Esophagus squamous epithelium (tissue), 5 donors: ENCODE data around the gene CTRL. TPM values are rescaled to one million over a fixed set of nuclear protein-coding genes. Genes with fewer than 3 reads are reported as not detected.

ENCODE experiments used
- DNase-seq: peaks from one replicate; lab custom pipeline; 2025; lab: John Stamatoyannopoulos, UW
- H3K27ac ChIP-seq, 4 donors: fragments of 200-600 bp; sonication (generic); one replicate each; pipeline ENCODE4 v1.5.1; 2016 to 2019; ENCODE audit warnings: mild to moderate bottlenecking in 1 of 4
- H3K27me3 ChIP-seq, 4 donors: fragments of 200-600 bp; sonication (generic); 1 replicate in 3 of 4; 2 replicates in 1 of 4; pipeline versions ENCODE4 v1.5.1 to v1.6.0; 2017 to 2021; ENCODE audit warnings: antibody characterized with exemption in 1 of 4
- H3K36me3 ChIP-seq, 3 donors: fragments of 200-600 bp; sonication (generic); one replicate each; pipeline ENCODE4 v1.5.1; 2016 to 2019
- H3K4me1 ChIP-seq, 3 donors: fragments of 200-600 bp; sonication (generic); one replicate each; pipeline ENCODE4 v1.5.1; 2017 to 2019
- H3K4me3 ChIP-seq, 4 donors: fragments of 200-600 bp; sonication (generic); 1 replicate in 3 of 4; 2 replicates in 1 of 4; pipeline ENCODE4 v1.5.1; 2016 to 2019; ENCODE audit warnings: mild to moderate bottlenecking in 2 of 4, moderate library complexity in 1 of 4
- H3K9me3 ChIP-seq, 3 donors: fragments of 200-600 bp; sonication (generic); one replicate each; pipeline ENCODE4 v1.5.1; 2016 to 2019
- CTCF ChIP-seq, 6 experiments: fragments of 450-650 bp in 4 of 6; fragments of 200-600 bp in 2 of 6; sonication (generic) in 2 of 6; IDR thresholded peaks; one replicate each; pipeline ENCODE4 v1.5.1; 2016 to 2019; ENCODE audit warnings: antibody characterized with exemption in 6 of 6, mild to moderate bottlenecking in 4 of 6, moderate library complexity in 4 of 6
- POLR2A ChIP-seq, 4 donors: fragments of 450-650 bp; IDR thresholded peaks; one replicate each; pipeline ENCODE4 v1.6.1; 2017; ENCODE audit warnings: antibody characterized with exemption in 4 of 4, mild to moderate bottlenecking in 4 of 4, moderate library complexity in 3 of 4
- WGBS, 2 donors: methylation state at CpG; one replicate each; pipeline ENCODE4 v1.1.5; 2018; 5-methylcytosine and 5-hydroxymethylcytosine counted together
- intact Hi-C: fragments of 100-400 bp; cut with DNase I; formaldehyde crosslinking; loops from one replicate; pipeline ENCODE4 v1.15.0; 2022
- total RNA-seq, 4 donors: library from RNA; depleted of rRNA; stranded (reverse); fragments of >200 nt; gene quantifications; one replicate each; pipeline ENCODE4 v1.1.0, GENCODE V29; 2016
- donor health status: DM: yes; HTN: yes; CAD: no.

CTRL gene
- total RNA-seq, 4 donors from 2014 or later = 1.2 to 1.8 TPM; not detected in 2

DNA sequence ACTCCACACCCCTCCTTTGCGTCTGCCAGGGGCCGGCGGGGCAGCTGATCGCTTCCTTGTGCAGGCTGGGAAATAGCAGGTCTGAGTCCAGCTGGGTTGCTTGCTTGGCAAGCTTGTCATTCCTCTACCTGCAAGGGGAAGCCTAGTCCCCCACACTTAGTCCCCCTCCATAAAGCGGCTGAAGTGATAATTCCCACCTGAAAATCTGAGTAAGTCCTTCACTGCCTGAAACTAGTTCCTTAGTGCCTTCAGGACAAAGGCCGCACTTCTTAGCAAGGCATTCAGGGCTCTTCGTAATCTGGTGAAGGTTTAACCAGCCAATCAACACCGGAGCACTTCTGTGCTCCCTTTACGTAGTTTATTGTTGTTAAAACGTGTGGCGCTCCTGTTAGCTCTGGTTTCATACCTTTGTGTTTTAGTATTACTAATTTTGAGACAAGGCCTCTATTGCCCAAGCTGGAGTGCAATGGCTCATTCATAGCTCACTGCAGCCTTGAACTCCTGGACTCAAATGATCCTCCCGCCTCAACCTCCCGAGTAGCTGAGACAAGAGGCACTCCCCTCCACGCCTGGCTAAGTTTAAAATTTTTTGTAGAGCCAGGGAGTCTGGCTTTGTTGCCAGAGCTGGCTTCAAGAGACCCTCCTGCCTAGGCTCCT is 37.8 kb downstream of the CTRL start:
- no peak for DNase-seq
- H3K27ac ChIP-seq = peak overlapping the region; percentile 93 to 99 (median 98)
- WGBS, 2 donors = 21% methylated on average over 10 to 11 of the region's 14 CpGs
- H3K4me3 ChIP-seq = peak overlapping the region; percentile 76 to 99 (median 95)
- peaks cover 25 to 63% (median 50%) of the 10 kb centered on the region in 3 donors for H3K4me1 ChIP-seq
- H3K9me3 ChIP-seq = no peaks in the 10 kb centered on the region
- TF ChIP-seq POLR2A (IDR thresholded peaks at IDR 0.05) (no peak), CTCF (IDR thresholded peaks at IDR 0.05) (no peak)
- intact Hi-C loops = no loop called here
- no peaks in the 10 kb centered on the region for H3K36me3 ChIP-seq
- no peaks in the 10 kb centered on the region for H3K27me3 ChIP-seq

DNA sequence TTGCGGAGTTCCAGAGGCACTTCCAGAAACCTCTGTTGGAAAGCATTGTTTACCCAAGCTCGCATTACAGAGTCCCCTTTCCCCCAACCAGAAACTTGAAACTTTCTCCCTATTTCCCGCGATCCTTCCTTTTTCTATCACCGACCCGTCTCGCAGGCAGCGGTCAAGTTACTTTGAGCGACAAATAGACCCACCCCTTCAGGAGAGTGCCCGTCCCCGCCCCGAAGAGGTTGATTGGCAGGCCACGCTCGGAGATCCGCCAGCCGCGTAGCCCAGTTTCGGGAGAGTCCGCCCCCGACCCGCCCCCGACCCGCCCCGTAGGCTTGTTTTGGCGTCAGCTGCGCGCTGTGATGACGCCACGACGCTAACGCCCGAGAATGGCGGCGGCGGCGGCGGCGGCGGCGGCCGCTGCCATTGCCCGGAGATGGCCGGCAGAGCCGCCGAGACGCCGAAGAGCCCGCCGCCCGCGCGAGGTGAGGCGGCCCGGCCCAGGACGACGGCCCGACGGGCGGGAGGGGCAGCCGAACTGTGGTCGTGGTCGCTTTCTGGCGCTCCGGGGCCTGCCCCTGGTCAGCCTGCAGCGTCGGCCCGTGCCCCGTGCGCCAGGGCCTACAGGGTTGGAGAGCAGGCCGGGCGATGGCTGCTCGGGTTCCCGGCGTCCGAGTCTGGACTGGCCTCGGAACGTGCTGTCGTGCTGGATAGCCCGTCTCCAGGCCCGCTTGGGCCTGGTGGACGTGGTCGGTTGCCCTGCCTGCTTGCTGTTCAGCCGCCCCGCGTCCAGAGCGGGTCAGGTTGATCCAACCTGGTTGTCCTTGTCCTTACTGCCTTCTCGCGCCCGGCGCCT is 38.5 kb downstream of the CTRL start, which contains the start of gene PSKH1:
PSKH1 (plus strand) TSS at position 356 of the 844 bp plus-strand sequence. CDS start 15,496 bp downstream, outside the sequence.
- DNase-seq = peak; percentile 80
- Histone ChIP-seq H3K4me3 (peak within 1 kb of the TSS; percentile 76 to 99 (median 95)), H3K4me1 (peaks cover 25 to 56% (median 47%) of the 10 kb centered on the region in 3 donors), H3K9me3 (no peaks in the 10 kb centered on the region), H3K27me3 (no peaks in the 10 kb centered on the region), H3K27ac (peak within 1 kb of the TSS; percentile 93 to 99 (median 98)), H3K36me3 (no peaks in the 10 kb centered on the region)
- intact Hi-C loops = no loop called here
- TF ChIP-seq CTCF (IDR thresholded peaks at IDR 0.05) (no peak), POLR2A (IDR thresholded peaks at IDR 0.05) (peak in 3 of 4 donors; percentile 58 to 90 (median 82))
- 0 to 2% methylated on average over 10 to 13 of the region's 90 CpGs for WGBS, 2 donors

- no peak for DNase-seq
- Histone ChIP-seq H3K4me3 (peak overlapping the region; percentile 76 to 99 (median 95)), H3K9me3 (no peaks in the 10 kb centered on the region), H3K27ac (peak overlapping the region in 3 of 4 donors; percentile 93 to 99 (median 97)), H3K36me3 (no peaks in the 10 kb centered on the region), H3K27me3 (no peaks in the 10 kb centered on the region), H3K4me1 (peaks cover 21 to 48% (median 39%) of the 10 kb centered on the region in 3 donors)
- no peak for TF ChIP-seq POLR2A (IDR thresholded peaks at IDR 0.05)
- no peak for TF ChIP-seq CTCF (IDR thresholded peaks at IDR 0.05)
- intact Hi-C loops = no loop called here
- 42 to 63% methylated on average over 5 of the region's 5 CpGs for WGBS, 2 donors
Measured at GRCh38 chr16:67892375-67892774, 39.3 kb downstream of the CTRL start.

DNA sequence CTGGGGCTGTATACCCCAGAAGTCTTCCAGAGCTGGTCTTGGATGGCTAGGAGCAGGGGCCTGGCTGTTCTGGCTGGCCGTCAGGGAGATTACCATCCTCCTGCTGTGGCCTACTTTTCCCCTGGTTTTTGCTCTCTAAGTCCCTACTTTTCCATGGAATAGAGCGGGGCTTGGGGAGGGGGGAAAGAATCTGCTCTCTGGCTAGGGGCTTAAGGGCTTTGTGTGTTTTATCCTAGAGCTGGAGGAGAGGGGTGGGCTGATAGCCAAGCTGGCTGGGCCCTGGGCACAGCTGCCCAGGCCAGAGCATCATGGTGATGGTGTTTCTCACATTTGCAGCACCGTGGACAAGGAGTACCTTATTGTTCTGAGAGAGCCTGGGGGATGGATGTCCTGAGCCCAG is 43.3 kb downstream of the CTRL start:
- no peaks in the 10 kb centered on the region for H3K27me3 ChIP-seq
- H3K4me1 ChIP-seq = peaks cover 11 to 28% (median 18%) of the 10 kb centered on the region in 3 donors
- no peak for DNase-seq
- no peak overlapping the region for H3K27ac ChIP-seq
- H3K36me3 ChIP-seq = peaks cover 4 to 36% (median 7%) of the 10 kb centered on the region in 3 donors
- 69 to 86% methylated on average over 2 of the region's 3 CpGs for WGBS, 2 donors
- intact Hi-C loops = no loop called here
- TF ChIP-seq POLR2A (IDR thresholded peaks at IDR 0.05) (no peak), CTCF (IDR thresholded peaks at IDR 0.05) (no peak)
- H3K4me3 ChIP-seq = no peak overlapping the region
- H3K9me3 ChIP-seq = no peaks in the 10 kb centered on the region
